T follicular helper cell (primary cell): ENCODE data around the gene GRM2.

ENCODE experiments used
- DNase-seq: peaks from one replicate; pipeline ENCODE4 v3.0.0-alpha.2; 2020; ENCODE audit warnings: low read depth
- total RNA-seq, 2 experiments: gene quantifications; one replicate each; lab custom pipeline; 2026; lab: John Stamatoyannopoulos, UW

The GRM2 gene
- total RNA-seq, result 0.74 to 1.8 reads per million in 2 experiments

DNA sequence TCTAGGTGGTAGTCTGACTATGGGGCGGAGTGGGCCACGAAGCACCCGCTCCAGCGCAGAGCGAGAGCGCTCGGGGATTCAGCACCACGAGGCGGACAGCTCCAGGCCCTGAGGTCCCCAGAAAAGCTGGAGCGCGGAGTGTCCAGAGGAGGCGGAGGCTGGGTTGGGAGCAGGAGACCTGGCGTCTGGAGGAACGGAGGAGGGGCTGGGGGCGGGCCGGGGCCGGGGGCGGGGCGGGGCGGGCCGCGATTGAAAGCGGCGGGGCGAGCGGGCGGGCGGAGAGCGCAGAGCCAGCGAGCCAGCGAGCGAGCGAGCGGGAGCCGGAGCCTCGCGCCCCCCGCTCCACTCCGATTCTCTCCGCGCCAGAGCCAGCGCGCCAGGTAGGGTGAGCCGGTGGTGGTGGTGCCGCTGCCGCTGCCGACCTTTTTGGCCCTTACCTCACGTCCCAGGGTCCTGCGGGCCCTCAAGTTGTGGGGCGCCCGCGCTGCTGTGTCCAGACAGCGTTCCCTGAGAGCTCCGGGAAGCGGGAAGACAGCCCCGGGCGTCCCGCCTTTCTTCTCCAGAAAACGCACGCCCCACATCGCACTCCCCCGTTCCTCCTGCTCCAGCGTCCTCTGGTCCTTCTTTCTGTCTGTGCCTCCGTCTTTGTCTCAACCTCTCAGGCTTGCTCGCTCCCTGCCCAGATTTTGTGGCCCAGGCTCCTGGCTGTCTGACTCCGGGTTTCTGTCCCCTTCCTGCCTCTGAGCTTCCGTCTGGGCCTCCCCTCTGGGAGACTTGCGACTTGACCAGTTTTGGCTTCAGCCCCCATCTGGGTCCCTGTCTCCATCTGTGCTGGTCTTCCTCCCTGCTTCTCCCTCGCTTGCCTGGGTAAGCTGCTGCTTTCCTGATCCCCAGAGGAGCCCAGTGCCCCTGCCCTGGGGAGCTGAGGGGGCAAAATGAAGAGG is at the start of gene GRM2:
GRM2 (plus strand) TSS at position 281 of the 944 bp plus-strand sequence. CDS start 1,916 bp downstream, outside the sequence.
- DNase-seq, result peak; percentile 15

DNA sequence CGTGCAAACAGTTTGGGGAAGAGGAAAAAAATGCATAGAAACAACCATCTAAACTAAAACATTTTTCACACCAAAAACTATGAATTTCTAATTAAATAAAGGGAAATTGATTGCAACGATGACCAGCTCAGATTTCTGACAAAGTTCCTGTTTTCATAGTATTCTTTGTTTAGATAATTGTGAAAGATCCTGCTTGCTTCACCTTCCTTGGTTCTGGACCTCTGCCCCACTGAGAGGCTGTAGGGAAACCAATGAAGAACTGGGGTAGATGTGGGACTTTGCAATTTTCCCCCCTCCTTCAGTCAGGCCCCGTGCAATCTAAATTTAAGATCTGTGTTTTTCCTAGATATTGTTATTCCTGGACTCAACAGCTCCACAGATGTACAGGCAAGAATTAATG is 49.6 kb upstream of the GRM2 start:
- no peak for DNase-seq

DNA sequence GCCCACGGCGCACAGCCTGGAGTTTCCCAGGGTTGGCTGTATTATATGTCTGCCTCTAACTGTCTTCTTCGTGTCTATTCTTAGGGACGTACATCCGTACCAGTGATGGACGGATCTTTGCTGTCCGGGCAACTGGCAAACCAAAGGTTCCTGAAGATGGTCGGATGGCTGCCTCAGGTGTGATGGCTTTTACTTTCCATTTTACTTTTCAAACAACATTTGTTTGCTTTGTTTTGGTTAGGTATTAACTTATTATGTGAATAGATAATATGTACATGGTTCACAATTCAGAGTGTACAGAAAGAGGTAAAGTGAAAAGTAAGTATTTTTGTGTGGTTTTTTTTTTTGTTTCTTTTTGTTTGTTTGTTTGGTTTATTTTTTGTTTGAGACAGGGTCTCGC is 46.9 kb upstream of the GRM2 start:
- DNase-seq, result no peak

DNA sequence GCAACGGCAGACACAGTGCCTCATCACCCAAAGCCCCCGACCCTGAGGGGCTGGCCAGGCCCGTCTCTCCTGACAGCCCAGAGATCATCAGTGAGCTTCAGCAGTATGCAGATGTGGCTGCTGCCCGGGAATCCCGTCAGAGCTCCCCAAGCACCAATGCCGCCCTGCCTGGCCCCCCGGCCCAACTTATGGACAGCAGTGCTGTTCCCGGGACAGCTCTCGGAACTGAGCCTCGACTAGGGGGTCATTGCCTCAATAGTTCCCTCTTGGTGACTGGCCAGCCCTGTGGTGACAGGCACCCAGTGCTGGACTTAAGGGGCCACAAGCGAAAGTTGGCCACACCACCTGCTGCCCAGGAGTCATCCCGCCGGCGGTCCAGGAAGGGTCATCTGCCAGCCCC is 44.4 kb upstream of the GRM2 start:
- DNase-seq, result no peak

DNA sequence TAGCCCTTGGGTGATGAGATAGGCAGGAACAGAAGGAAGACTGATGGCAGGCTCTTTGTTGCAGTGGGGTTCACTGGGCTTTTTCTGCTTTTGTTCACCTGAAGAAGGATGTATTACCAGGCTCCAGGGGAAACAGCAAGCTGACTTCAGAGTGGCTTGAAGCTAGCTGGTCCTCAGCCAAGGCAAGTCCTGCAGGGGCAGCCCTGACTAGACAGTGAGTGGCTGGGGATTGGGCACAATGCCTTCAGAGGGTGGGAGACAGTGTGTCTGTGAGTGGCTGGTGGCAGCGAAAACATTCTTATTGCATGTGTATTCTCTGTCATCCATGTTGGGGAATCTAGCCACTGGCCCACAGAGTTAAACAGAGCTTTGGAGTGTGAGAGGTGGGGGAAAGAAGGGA is 38.1 kb upstream of the GRM2 start:
- DNase-seq, result no peak

DNA sequence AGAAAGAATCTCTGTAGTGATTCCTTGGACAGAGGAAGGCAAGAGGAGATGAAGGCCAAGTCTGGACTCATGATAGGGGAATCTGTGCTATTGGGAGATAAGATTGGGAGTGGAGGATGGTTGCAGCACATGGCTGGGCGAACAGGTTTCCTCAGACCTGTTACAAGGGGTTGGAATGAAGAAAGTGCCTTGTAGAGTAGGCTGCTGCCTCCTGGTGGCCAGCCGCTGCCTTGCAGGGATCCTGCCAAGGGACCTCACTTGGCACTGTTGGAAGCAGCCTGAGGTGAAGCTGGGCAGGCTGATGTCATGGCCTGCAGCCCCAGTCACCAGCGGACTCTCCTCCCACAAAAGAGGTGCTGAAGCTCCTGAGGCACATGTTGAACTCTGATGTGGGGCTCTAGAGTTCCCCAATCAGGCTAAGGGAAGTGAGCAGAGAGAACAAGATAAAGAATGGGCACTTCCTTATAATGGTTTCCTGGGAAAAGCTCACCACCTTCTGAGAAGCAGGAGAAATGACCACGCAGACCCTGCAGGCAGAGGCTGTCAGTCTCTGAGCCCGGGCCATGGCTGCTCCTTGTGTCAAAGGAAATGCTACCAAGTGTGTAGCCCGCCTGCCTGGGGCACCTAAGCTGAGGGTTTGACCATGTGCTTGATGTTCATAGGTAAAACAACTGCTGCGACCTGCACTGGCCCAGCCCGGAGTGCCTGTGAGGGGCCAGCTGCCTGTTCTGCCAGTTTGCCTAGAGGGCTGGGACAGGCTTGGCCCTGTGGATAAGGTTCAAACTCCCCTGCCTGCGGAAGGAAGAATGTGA is 37.4 kb upstream of the GRM2 start:
- DNase-seq, result peak; percentile 72

DNA sequence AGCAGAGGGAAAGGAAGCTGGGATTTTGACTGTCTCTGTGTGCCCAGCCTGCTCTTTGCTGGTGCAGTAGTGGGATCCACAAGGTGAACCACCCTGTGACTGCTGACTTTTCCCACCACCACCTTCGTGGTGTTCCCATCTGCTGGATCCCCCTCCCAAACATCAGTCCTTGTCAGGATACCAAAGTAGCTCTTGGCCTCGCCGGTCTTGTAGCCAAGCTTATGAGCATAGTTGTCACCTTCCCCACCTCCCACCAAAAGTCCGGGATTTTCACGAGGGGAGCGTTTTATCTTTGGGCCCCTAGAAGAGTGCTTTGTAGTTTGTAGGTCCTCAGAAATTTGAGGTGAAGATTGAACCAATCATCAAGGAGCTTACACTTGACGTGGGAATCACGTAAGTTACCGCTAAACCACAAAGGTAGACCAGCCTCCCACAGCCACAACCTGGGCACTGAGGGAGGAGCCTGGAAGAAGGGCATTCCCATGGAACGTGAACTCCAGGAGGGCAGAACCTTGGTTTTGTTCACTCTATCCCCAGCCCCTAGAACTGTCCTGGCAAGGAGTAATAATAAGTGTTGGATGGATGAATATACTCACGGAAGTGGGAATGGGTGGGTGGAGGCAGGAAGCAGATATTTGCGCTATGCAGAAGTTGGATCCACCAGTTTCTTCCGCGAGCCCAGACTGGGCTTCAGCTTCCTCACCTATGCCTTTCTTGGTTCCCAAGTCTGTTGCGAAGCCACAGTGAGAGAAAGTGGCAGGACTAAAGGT is 36.6 kb upstream of the GRM2 start:
- DNase-seq, result no peak

DNA sequence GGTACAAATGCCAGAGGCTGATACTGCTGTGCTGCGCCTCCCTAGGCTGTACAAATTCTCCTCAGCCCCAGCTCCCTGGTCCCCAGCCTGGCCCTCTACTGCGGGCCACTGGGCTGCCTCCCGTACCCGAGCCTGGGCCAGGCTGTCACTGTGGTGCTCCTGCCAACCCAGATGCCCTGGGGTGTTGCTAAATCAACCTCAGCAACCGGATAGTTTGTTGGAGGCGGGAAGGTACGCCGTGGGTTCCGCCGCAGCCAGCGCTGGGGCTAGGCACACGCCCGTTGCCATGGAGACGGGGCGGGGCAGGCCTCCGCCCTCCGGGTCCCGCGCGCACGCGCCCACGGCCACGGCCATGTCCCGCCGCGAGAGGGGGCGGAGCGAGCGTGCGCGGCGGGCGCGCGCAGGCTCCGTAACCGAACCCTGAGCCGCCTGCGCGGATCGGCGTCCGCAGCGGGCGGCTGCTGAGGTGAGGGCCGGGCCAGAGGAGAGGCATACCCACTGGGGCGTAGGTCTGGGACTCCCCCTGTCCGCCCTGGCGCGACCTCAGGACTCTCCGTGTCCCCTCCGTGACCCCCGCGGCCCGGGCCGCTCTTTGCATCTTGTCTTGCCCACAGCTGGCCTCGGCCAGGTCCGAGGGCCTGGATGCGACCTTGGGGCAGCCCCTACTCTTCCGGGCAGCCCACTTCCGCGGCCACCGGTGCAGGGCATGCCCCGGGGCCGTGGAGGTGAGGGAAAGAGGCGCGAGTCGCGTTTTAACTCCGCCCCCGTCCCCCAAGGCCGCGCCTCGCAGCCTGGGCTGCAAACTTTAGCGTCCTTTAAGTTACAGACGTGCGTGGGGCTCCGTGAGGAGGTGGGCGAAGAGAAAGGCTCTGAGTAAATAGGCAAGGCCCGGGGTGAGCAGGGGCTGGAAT is 35.8 kb upstream of the GRM2 start, which contains the start of gene TEX264:
TEX264 (plus strand) TSS at position 430 of the 911 bp plus-strand sequence. CDS start 3,053 bp downstream, outside the sequence.
- DNase-seq, result peak; percentile 92

DNA sequence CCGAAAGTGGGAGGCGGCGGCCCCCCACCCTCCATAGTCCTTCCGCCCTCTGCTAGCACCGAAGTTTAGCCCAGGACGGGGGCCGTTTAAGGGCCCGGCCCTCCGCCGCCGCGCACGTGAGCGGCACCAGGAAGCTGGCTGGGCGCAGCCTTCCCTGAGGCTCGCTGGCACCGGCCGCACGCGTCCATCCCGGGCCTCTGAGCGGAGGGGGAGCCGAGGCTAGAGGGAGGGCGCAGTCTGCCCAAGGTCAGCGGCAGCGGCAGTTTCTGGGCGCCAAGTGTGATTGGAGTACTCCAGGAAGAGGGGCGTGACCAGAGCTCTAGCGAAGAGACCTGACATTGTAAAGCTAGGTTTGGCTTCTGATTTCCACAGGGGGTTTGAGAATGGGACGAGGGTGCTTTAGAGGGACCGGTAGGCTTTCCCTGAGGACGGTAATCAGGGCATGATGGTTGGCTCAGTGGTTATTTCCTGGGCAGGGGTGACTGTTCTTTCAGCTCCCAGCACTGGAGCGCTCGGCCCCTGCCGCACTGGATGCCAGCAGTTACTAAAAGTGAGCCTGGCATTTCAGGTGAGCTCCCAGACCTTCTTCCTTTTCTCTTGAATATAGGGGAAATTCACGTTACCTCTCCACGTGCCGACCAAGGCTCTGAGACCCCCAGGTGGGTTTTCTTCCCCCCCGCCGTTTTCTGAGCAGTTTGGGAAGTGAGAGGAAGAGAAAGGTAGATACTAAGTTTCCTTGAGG is 35.0 kb upstream of the GRM2 start:
- DNase-seq, result no peak

DNA sequence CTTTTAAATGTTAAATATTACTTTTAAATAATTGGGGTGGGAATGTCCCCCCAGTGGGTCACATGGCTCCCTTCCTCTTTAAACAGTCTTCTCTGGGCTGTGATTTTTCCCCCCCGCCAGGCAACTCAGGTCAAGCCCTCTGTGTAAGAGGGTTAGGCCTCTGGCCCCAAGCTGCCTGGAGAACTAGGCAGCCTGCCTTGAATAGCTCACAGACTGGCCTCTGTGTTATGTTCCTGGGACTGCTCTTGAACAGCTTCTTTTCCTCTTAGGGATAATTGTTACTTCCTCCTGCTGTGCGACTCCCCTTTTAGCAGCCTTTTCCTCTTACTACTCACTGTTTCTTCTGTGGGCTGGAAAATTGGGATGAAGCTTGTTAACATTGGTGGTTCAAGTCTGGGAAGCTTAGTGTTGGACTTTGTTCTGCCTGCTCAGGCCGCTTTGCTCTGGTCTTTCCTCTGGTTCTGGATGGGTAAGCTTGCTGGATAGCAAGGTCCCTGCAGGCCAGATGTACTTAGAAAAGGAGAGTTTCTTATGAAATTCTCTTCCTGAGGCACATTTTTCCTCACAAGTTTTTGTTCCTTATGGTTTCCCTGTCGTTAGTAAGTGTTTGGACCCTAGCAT is 33.6 kb upstream of the GRM2 start:
- no peak for DNase-seq

DNA sequence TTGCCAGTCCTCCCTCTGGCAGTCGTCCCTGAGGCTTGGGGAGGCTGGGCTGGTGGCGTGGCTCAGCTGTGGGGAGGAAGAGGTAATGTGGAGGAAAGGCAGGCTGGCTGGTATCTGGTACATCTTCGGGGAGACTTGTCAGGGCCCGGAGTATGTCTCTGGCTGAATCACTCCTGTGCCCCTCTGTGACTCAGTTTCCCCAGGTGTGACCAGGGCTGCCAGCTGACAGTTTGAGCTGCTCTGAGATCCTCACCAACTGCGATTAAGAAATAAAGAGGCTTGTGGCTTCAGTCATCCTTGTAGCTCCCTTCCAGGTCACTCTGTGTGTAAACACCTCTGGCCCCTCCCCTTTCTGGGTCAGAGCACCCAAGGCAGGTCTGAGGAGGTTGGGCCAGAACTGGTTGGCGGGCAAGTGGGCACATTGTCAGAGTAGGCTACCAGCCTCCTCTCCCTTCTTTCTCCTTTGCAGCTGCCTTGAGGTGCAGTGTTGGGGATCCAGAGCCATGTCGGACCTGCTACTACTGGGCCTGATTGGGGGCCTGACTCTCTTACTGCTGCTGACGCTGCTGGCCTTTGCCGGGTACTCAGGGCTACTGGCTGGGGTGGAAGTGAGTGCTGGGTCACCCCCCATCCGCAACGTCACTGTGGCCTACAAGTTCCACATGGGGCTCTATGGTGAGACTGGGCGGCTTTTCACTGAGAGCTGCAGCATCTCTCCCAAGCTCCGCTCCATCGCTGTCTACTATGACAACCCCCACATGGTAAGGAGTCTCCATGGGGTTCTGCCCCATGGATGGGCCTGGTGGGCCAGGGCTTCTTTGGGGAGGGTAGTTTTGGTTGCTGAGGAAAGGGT is 32.8 kb upstream of the GRM2 start:
- DNase-seq, result no peak

DNA sequence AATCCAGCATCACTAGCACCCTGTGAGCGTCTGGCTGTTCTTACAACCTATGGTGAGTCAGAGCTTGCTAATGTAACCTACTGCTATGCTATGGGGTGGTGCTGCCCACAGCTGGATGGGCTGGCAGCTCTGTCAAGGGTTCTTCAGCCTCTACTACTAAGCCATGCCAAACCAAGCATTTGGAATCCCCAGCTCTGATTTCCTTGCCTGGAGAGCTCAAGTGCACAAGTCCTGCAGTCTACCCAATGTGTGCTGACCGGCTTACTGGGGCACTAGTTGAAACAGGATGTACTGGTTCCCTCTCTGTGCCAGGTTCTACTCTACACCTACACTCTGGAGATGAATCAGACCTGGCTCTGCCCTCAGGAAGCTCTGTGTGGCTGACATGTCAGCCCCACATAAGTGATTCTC is 31.7 kb upstream of the GRM2 start:
- no peak for DNase-seq

DNA sequence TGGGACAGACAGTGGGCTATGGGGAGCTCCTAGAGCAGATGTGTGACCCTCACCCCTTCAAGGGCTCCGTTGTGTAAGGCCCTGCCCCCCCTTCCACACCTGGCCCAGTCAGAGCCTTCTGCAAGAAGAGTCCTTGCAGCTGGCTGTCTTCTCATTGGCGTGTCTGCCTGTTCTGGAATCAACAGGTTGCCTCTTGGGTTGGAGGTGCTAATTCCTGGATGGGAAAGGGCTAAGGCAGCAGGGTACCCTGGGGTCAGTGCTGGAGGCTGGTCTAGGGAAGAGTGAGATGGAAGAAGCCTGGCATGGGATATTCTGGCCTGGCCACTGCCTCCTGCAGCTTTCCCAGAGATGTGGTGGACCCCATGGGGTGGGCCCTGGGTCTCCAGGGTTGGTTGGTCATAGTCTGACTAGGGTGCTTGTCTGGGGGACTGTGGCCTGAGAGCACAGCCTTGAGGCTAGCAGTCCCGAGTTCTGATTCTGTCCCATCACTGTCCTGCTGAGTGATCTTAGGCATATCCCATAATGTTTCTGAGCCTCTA is 30.7 kb upstream of the GRM2 start:
- DNase-seq, result no peak

DNA sequence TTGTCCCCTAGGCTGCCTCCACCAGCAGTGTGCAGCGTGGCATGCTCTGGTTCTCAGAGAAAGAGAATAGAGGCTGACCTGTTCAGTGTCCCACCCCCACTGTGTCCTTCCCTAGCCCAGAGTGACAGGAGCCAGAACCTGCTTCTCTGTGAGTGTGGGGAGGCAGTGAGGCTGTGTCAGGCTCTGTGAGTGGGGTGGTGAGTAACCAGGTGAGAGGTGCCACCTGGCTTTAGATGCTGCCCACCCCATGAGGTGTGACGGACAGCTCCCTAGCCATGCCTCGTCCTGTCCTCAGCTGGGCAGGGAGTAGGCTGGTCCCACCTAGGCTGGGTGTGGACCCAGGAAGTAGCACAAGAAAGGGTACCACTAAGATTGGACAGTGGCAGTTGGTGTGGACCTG is 29.5 kb upstream of the GRM2 start:
- DNase-seq, result no peak

DNA sequence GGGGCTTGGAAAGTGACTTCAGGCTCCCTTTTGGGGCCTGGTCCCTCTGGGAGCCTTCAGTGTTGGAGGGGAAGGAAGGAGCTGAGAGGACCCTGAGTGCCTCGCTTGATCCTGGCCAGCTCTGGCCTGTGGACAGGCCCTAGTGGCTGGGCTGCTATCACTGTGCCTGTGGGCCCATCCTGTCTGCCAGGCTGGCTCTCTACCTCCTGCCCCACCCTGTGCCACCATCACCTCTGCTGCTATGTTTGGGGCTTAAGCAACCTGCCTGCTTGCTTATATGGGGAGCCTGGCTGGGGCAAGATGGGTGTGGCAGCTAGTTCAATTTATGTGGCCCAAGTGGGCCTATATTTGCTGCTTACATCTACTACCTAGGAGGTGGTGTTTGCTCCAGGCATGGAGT is 28.7 kb upstream of the GRM2 start:
- no peak for DNase-seq

DNA sequence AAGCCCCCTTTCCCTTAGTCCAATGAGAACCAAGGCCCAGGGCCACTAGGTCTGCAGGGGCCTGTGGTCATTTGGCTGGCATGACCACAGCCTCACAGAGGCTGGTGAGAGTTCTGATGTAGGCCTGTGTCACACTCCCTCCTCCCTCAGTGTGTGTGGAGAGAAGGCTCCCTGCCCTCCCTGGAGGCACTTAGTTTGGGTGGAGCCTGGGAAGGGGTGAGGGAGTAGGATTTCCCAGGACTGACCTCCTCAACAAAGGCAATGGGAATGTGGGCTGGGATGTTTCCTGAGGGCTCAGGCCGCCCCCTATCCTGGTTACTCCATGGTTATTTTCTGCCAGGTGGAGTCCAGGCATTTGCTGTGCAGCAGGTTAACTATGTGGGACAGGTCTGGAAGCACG is 28.2 kb upstream of the GRM2 start:
- DNase-seq, result no peak

DNA sequence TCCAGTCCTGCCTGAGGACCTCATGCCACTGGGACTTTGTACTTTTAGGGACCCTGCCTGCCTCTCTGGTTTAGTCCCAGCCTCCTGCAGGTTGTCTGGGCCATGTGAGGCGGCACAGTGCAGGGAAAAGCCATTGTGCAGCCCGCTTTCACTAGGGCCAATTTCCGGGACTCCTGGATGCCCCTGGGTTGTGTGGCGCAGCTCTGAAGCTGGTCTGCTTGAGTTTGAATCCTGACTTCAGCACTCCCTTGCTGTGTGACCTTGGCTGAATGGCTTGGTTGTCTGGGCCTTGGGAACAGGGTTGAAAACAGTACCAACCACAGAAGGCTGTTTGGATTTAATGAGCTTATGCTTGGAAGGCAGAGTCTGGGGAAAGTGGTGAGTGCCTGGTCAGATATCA is 27.6 kb upstream of the GRM2 start:
- DNase-seq, result no peak

DNA sequence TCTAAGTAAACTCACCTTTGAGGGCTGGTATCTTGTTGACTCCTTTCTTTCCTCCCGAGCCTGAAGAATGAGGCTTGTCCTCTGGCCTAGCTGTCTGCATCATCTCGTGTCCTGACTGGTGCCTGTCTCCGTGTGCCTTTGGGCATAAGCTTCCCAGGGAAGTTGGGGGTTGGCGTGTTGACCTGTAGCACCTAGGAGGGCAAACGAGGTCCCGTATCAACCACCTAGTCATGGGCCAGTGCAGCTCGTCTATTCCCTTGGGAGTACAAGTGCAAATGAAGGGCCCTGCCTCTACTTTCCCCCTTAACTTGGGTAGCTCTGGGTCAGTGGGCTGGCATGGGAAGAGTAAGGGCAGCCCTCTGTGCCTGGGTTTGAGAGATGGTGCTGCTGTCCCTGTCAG is 27.1 kb upstream of the GRM2 start:
- DNase-seq, result no peak
